Endothelial cell of umbilical vein (primary cell): ENCODE data around the gene INTS1. TPM values are rescaled to one million over a fixed set of nuclear protein-coding genes. Genes with fewer than 3 reads are reported as not detected.

Experiments used
- BruUV-seq: library from RNA; stranded (reverse); fragments of 400-500 nt; replicated peaks from 2 replicates; lab custom pipeline; 2021; lab: Mats Ljungman, UMichigan
- CTCF ChIA-PET: fragments of 300-600, 350-600 bp; sonication (Branson Sonifier 250); formaldehyde crosslinking; loops from one replicate; lab custom pipeline; 2021; ENCODE audit warnings: antibody characterized with exemption, inconsistent platforms; lab: Charles Lee
- POLR2A ChIA-PET: fragments of 300-600, 350-600 bp; sonication (Branson Sonifier 250); formaldehyde crosslinking; loops from one replicate; lab custom pipeline; 2021; ENCODE audit warnings: antibody characterized with exemption, inconsistent platforms; lab: Charles Lee
- DNase-seq: peaks from one replicate; pipeline ENCODE4 v3.0.0-alpha.2; 2011; ENCODE audit warnings: low read depth, low spot score
- FAIRE-seq: peaks from 2 replicates; lab custom pipeline; 2011; peaks lifted over from hg19 to GRCh38; lab: Jason Lieb, UNC
- H2AFZ ChIP-seq: 2 replicates; pipeline ENCODE4 v1.6.0; 2012; ENCODE audit warnings: low read depth, low read length, control low read depth, inconsistent platforms
- H3K27ac ChIP-seq: 2 replicates; pipeline ENCODE4 v1.5.1; 2011; ENCODE audit warnings: low read depth, mild to moderate bottlenecking, control low read depth, low read length, moderate library complexity; ENCODE audit not compliant: insufficient read depth
- H3K27me3 ChIP-seq, 2 experiments: 2 replicates each; pipeline versions ENCODE4 v1.6.0 to v1.6.1; 2011; ENCODE audit warnings: low read length in 2 of 2, mixed read lengths in 1 of 2; ENCODE audit not compliant: control insufficient read depth in 2 of 2, insufficient read depth in 2 of 2
- H3K36me3 ChIP-seq, 2 experiments: 2 replicates in 1 of 2; 3 replicates in 1 of 2; pipeline ENCODE4 v1.5.1; 2011; ENCODE audit warnings: low read length in 2 of 2, mild to moderate bottlenecking in 1 of 2, moderate library complexity in 1 of 2; ENCODE audit not compliant: control insufficient read depth in 2 of 2, insufficient read depth in 2 of 2; ENCODE audit errors: extremely low read depth in 1 of 2
- H3K4me1 ChIP-seq: 3 replicates; pipeline ENCODE4 v1.5.1; 2011; ENCODE audit warnings: mild to moderate bottlenecking, low read length; ENCODE audit not compliant: control insufficient read depth, insufficient read depth; ENCODE audit errors: extremely low read depth
- H3K4me2 ChIP-seq: 2 replicates; pipeline ENCODE4 v1.6.1; 2011; ENCODE audit warnings: low read length, control low read depth, mixed read lengths; ENCODE audit not compliant: insufficient read depth
- H3K4me3 ChIP-seq, 3 experiments: fragments of 200-600 bp in 1 of 3; sonication (generic), shearing (Covaris generic) in 1 of 3; replicated peaks in 1 of 3; 2 replicates each; pipeline ENCODE4 v1.5.1; 2011 to 2016; ENCODE audit warnings: control low read depth in 3 of 3, low read length in 3 of 3, mild to moderate bottlenecking in 2 of 3, inconsistent platforms in 1 of 3, low read depth in 1 of 3, moderate library complexity in 1 of 3; ENCODE audit not compliant: insufficient read depth in 1 of 3
- H3K79me2 ChIP-seq: 2 replicates; pipeline ENCODE4 v1.6.0; 2012; ENCODE audit warnings: low read length, inconsistent platforms; ENCODE audit not compliant: control insufficient read depth, insufficient read depth
- H3K9ac ChIP-seq: replicated peaks from 2 replicates; pipeline ENCODE3; 2011; ENCODE audit warnings: low read length, control low read depth; ENCODE audit not compliant: insufficient read depth; ENCODE audit errors: extremely low read depth
- H3K9me1 ChIP-seq: replicated peaks from 3 replicates; pipeline ENCODE4 v1.6.0; 2011; ENCODE audit warnings: mild to moderate bottlenecking, low read length; ENCODE audit not compliant: control insufficient read depth, insufficient read depth; ENCODE audit errors: extremely low read depth
- H3K9me3 ChIP-seq: replicated peaks from 2 replicates; pipeline ENCODE4 v1.5.1; 2012; ENCODE audit warnings: low read length, inconsistent platforms; ENCODE audit not compliant: control insufficient read depth, insufficient read depth
- H4K20me1 ChIP-seq: replicated peaks from 2 replicates; pipeline ENCODE3; 2011; ENCODE audit warnings: mild to moderate bottlenecking, low read length; ENCODE audit not compliant: control insufficient read depth, insufficient read depth; ENCODE audit errors: extremely low read depth
- CTCF ChIP-seq, 2 donors: IDR thresholded peaks; 1 replicate in 1 of 2; 2 replicates in 1 of 2; pipeline ENCODE4 v1.5.1; 2011; ENCODE audit warnings: low read length in 2 of 2, mild to moderate bottlenecking in 2 of 2, moderate library complexity in 2 of 2, control low read depth in 1 of 2, inconsistent platforms in 1 of 2, low read depth in 1 of 2; ENCODE audit not compliant: insufficient read depth in 1 of 2; ENCODE audit errors: extremely low read depth in 1 of 2
- EZH2 ChIP-seq: IDR thresholded peaks from 2 replicates; pipeline ENCODE4 v1.6.1; 2012; ENCODE audit warnings: borderline replicate concordance, low read depth, mild to moderate bottlenecking, moderate library complexity, low read length, inconsistent platforms; ENCODE audit not compliant: severe bottlenecking
- GATA2 ChIP-seq: IDR thresholded peaks from 2 replicates; pipeline ENCODE4 v1.7.0; 2011; ENCODE audit warnings: low read depth, mild to moderate bottlenecking, moderate library complexity, mixed read lengths, low read length; ENCODE audit not compliant: insufficient read length, insufficient read depth
- JUN ChIP-seq: IDR thresholded peaks from 2 replicates; pipeline ENCODE4 v1.6.1; 2011; ENCODE audit warnings: borderline replicate concordance, low read depth; ENCODE audit not compliant: insufficient read length, insufficient read depth
- MAX ChIP-seq: IDR thresholded peaks from 2 replicates; pipeline ENCODE4 v1.6.1; 2011; ENCODE audit not compliant: insufficient read depth, insufficient read length
- MYC ChIP-seq: IDR thresholded peaks from one replicate; pipeline ENCODE4 v1.6.1; 2011; ENCODE audit warnings: mild to moderate bottlenecking, low read depth, low read length
- POLR2AphosphoS5 ChIP-seq: IDR thresholded peaks from 2 replicates; pipeline ENCODE4 v1.6.1; 2012; ENCODE audit warnings: low read depth, mild to moderate bottlenecking, control low read depth, low read length, moderate library complexity; ENCODE audit not compliant: insufficient read depth
- dilution Hi-C: fragments of 300-500 bp; cut with MboI; formaldehyde crosslinking; loops from one replicate; pipeline ENCODE4 v1.15.0; 2019; ENCODE audit warnings: low sequenced_read_pairs; ENCODE audit not compliant: extremely low pct_ligation_motif_present
- intact Hi-C: fragments of 100-400 bp; cut with micrococcal nuclease; formaldehyde crosslinking; loops from one replicate; pipeline ENCODE4 v1.10.0; 2022
- polyA plus RNA-seq, 4 experiments: library from polyadenylated mRNA; depleted of rRNA in 3 of 4; stranded (reverse) in 3 of 4; unstranded in 1 of 4; fragments of >200 nt; gene quantifications; 2 replicates each; pipeline versions ENCODE4 v1.2.1 to v1.2.3, GENCODE V29; 2011 to 2012; ENCODE audit warnings: missing spikeins in 1 of 4
- total RNA-seq: library from RNA; stranded (reverse); gene quantifications from 2 replicates; pipeline ENCODE4 v1.2.3, GENCODE V29; 2021

Gene INTS1
- total and polyA plus RNA-seq, 2 donors (not counting 3 experiments of a cell fraction or from before 2014, with no cell fraction given), result 57.8 to 116 TPM

GRCh38 chr7:1490837-1491236 is 13.4 kb downstream of the INTS1 start:
- no peaks in the 10 kb centered on the region for H3K4me1 ChIP-seq
- ChIA-PET POLR2A (no interaction called here), CTCF (no interaction called here)
- no TSS peak for BruUV-seq
- no peaks in the 10 kb centered on the region for H3K27me3 ChIP-seq
- no peak for FAIRE-seq
- no peak overlapping the region for H3K27ac ChIP-seq
- TF ChIP-seq EZH2 (no peak), POLR2AphosphoS5 (no peak), CTCF (IDR thresholded peaks at IDR 0.05; ENCODE audit: extremely low read depth in 1 of 2, insufficient read depth in 1 of 2, low read depth in 1 of 2, low read length in 2 of 2) (no peak), GATA2 (no peak), MAX (no peak), MYC (no peak), JUN (no peak)
- DNase-seq, result no peak
- dilution Hi-C loops (no loop called here), intact Hi-C loops (no loop called here)
- H3K79me2 ChIP-seq, result no peaks in the 10 kb centered on the region
- H4K20me1 ChIP-seq, result no peaks in the 10 kb centered on the region
- no peak overlapping the region for H2AFZ ChIP-seq
- no peaks in the 10 kb centered on the region for H3K9me1 ChIP-seq
- H3K9me3 ChIP-seq, result no peaks in the 10 kb centered on the region
- no peak overlapping the region for H3K9ac ChIP-seq
- H3K4me2 ChIP-seq, result no peak overlapping the region
- no peak overlapping the region for H3K4me3 ChIP-seq
- H3K36me3 ChIP-seq, result peaks cover 9 to 47% of the 10 kb centered on the region in 2 experiments
